Measurements from ENCODE around the gene RNF168.

- TF ChIP-seq ZNF384 (IDR thresholded peaks at IDR 0.05) (no peak), HDGF (IDR thresholded peaks at IDR 0.05; ENCODE audit: borderline replicate concordance) (no peak), FOXM1 (IDR thresholded peaks at IDR 0.05; ENCODE audit: borderline replicate concordance) (no peak), SP1 (IDR thresholded peaks at IDR 0.05) (no peak), ARNT (IDR thresholded peaks at IDR 0.05) (no peak), ELF4 (IDR thresholded peaks at IDR 0.05) (no peak), LEF1 (IDR thresholded peaks at IDR 0.05; ENCODE audit: borderline replicate concordance) (no peak), PKNOX1 (IDR thresholded peaks at IDR 0.05) (no peak)
Observed at GRCh38 chr3:196547067-196547466, 43.5 kb upstream of the RNF168 start.
